Measurements from ENCODE around the gene CABP2.
"Not testable (repeated sequence)": the region's sequence is repeated elsewhere in the genome, so short reads cannot be mapped to it uniquely, and the experiment has no call there.

CABP2 gene

GRCh38 chr11:67556244-67556643 is 33.0 kb upstream of the CABP2 start:
- H3K27me3 ChIP-seq (replicated peaks; ENCODE audit: control insufficient read depth, insufficient read depth, low read length, poor library complexity, severe bottlenecking): no peaks in the 10 kb centered on the region
- H3K4me1 ChIP-seq (ENCODE audit: control insufficient read depth, insufficient read depth, low read length, poor library complexity, severe bottlenecking): no peaks in the 10 kb centered on the region
- H3K4me3 ChIP-seq (ENCODE audit: insufficient read depth, low read depth, low read length, poor library complexity, severe bottlenecking): no peak overlapping the region
- no peak for DNase-seq
- H3K36me3 ChIP-seq (ENCODE audit: control insufficient read depth, insufficient read depth, low read length): no peaks in the 10 kb centered on the region
- no peak overlapping the region for H3K27ac ChIP-seq (ENCODE audit: insufficient read depth, low read length, poor library complexity, severe bottlenecking)
- H3K9me3 ChIP-seq (ENCODE audit: control insufficient read depth, low read length): no peaks in the 10 kb centered on the region

GRCh38 chr11:67551697-67552096 is 28.5 kb upstream of the CABP2 start:
- H3K4me3 ChIP-seq (ENCODE audit: insufficient read depth, low read depth, low read length, poor library complexity, severe bottlenecking); DNase-seq: not testable (repeated sequence)

GRCh38 chr11:67551127-67551526 is 27.9 kb upstream of the CABP2 start:
- Histone ChIP-seq H3K4me3 (ENCODE audit: insufficient read depth, low read depth, low read length, poor library complexity, severe bottlenecking) (no peak overlapping the region), H3K27me3 (replicated peaks; ENCODE audit: control insufficient read depth, insufficient read depth, low read length, poor library complexity, severe bottlenecking) (no peaks in the 10 kb centered on the region), H3K36me3 (ENCODE audit: control insufficient read depth, insufficient read depth, low read length) (no peaks in the 10 kb centered on the region), H3K9me3 (ENCODE audit: control insufficient read depth, low read length) (no peaks in the 10 kb centered on the region), H3K4me1 (ENCODE audit: control insufficient read depth, insufficient read depth, low read length, poor library complexity, severe bottlenecking) (no peaks in the 10 kb centered on the region), H3K27ac (ENCODE audit: insufficient read depth, low read length, poor library complexity, severe bottlenecking) (no peak overlapping the region)
- no peak for DNase-seq

More at GRCh38 chr11:67551697-67552096, 28.5 kb upstream of the CABP2 start:
- not testable (repeated sequence) for H3K36me3 ChIP-seq (ENCODE audit: control insufficient read depth, insufficient read depth, low read length); H3K27me3 ChIP-seq (replicated peaks; ENCODE audit: control insufficient read depth, insufficient read depth, low read length, poor library complexity, severe bottlenecking); H3K9me3 ChIP-seq (ENCODE audit: control insufficient read depth, low read length); H3K27ac ChIP-seq (ENCODE audit: insufficient read depth, low read length, poor library complexity, severe bottlenecking); H3K4me1 ChIP-seq (ENCODE audit: control insufficient read depth, insufficient read depth, low read length, poor library complexity, severe bottlenecking)

GRCh38 chr11:67548555-67549110 is 25.4 kb upstream of the CABP2 start:
- DNase-seq: no peak
- Histone ChIP-seq H3K27ac (ENCODE audit: insufficient read depth, low read length, poor library complexity, severe bottlenecking) (no peak overlapping the region), H3K27me3 (replicated peaks; ENCODE audit: control insufficient read depth, insufficient read depth, low read length, poor library complexity, severe bottlenecking) (no peaks in the 10 kb centered on the region), H3K9me3 (ENCODE audit: control insufficient read depth, low read length) (no peaks in the 10 kb centered on the region), H3K36me3 (ENCODE audit: control insufficient read depth, insufficient read depth, low read length) (no peaks in the 10 kb centered on the region), H3K4me3 (ENCODE audit: insufficient read depth, low read depth, low read length, poor library complexity, severe bottlenecking) (no peak overlapping the region), H3K4me1 (ENCODE audit: control insufficient read depth, insufficient read depth, low read length, poor library complexity, severe bottlenecking) (no peaks in the 10 kb centered on the region)

GRCh38 chr11:67548112-67548511 is 24.9 kb upstream of the CABP2 start:
- not testable (repeated sequence) for H3K36me3 ChIP-seq (ENCODE audit: control insufficient read depth, insufficient read depth, low read length); H3K4me1 ChIP-seq (ENCODE audit: control insufficient read depth, insufficient read depth, low read length, poor library complexity, severe bottlenecking); H3K27ac ChIP-seq (ENCODE audit: insufficient read depth, low read length, poor library complexity, severe bottlenecking); H3K9me3 ChIP-seq (ENCODE audit: control insufficient read depth, low read length); H3K27me3 ChIP-seq (replicated peaks; ENCODE audit: control insufficient read depth, insufficient read depth, low read length, poor library complexity, severe bottlenecking); H3K4me3 ChIP-seq (ENCODE audit: insufficient read depth, low read depth, low read length, poor library complexity, severe bottlenecking); DNase-seq

- DNase-seq: no peak
- Histone ChIP-seq H3K4me3 (ENCODE audit: insufficient read depth, low read depth, low read length, poor library complexity, severe bottlenecking) (no peak overlapping the region), H3K27me3 (replicated peaks; ENCODE audit: control insufficient read depth, insufficient read depth, low read length, poor library complexity, severe bottlenecking) (no peaks in the 10 kb centered on the region), H3K9me3 (ENCODE audit: control insufficient read depth, low read length) (no peaks in the 10 kb centered on the region), H3K36me3 (ENCODE audit: control insufficient read depth, insufficient read depth, low read length) (no peaks in the 10 kb centered on the region), H3K4me1 (ENCODE audit: control insufficient read depth, insufficient read depth, low read length, poor library complexity, severe bottlenecking) (no peaks in the 10 kb centered on the region), H3K27ac (ENCODE audit: insufficient read depth, low read length, poor library complexity, severe bottlenecking) (no peak overlapping the region)
Observed at GRCh38 chr11:67545280-67545679, 22.0 kb upstream of the CABP2 start.

- no peak for DNase-seq
- Histone ChIP-seq H3K4me1 (ENCODE audit: control insufficient read depth, insufficient read depth, low read length, poor library complexity, severe bottlenecking) (no peaks in the 10 kb centered on the region), H3K36me3 (ENCODE audit: control insufficient read depth, insufficient read depth, low read length) (no peaks in the 10 kb centered on the region), H3K27ac (ENCODE audit: insufficient read depth, low read length, poor library complexity, severe bottlenecking) (no peak overlapping the region), H3K9me3 (ENCODE audit: control insufficient read depth, low read length) (no peaks in the 10 kb centered on the region), H3K27me3 (replicated peaks; ENCODE audit: control insufficient read depth, insufficient read depth, low read length, poor library complexity, severe bottlenecking) (no peaks in the 10 kb centered on the region), H3K4me3 (ENCODE audit: insufficient read depth, low read depth, low read length, poor library complexity, severe bottlenecking) (no peak overlapping the region)
Observed at GRCh38 chr11:67544616-67545242, 21.5 kb upstream of the CABP2 start.

- no peaks in the 10 kb centered on the region for H3K4me1 ChIP-seq (ENCODE audit: control insufficient read depth, insufficient read depth, low read length, poor library complexity, severe bottlenecking)
- no peak overlapping the region for H3K27ac ChIP-seq (ENCODE audit: insufficient read depth, low read length, poor library complexity, severe bottlenecking)
- no peaks in the 10 kb centered on the region for H3K36me3 ChIP-seq (ENCODE audit: control insufficient read depth, insufficient read depth, low read length)
- no peak for DNase-seq
- no peaks in the 10 kb centered on the region for H3K9me3 ChIP-seq (ENCODE audit: control insufficient read depth, low read length)
- H3K27me3 ChIP-seq (replicated peaks; ENCODE audit: control insufficient read depth, insufficient read depth, low read length, poor library complexity, severe bottlenecking): no peaks in the 10 kb centered on the region
- H3K4me3 ChIP-seq (ENCODE audit: insufficient read depth, low read depth, low read length, poor library complexity, severe bottlenecking): no peak overlapping the region
Observed at GRCh38 chr11:67543585-67543984, 20.3 kb upstream of the CABP2 start.

GRCh38 chr11:67542971-67543370 is 19.7 kb upstream of the CABP2 start:
- no peaks in the 10 kb centered on the region for H3K36me3 ChIP-seq (ENCODE audit: control insufficient read depth, insufficient read depth, low read length)
- no peaks in the 10 kb centered on the region for H3K9me3 ChIP-seq (ENCODE audit: control insufficient read depth, low read length)
- DNase-seq: no peak
- H3K4me3 ChIP-seq (ENCODE audit: insufficient read depth, low read depth, low read length, poor library complexity, severe bottlenecking): no peak overlapping the region
- no peaks in the 10 kb centered on the region for H3K4me1 ChIP-seq (ENCODE audit: control insufficient read depth, insufficient read depth, low read length, poor library complexity, severe bottlenecking)
- H3K27me3 ChIP-seq (replicated peaks; ENCODE audit: control insufficient read depth, insufficient read depth, low read length, poor library complexity, severe bottlenecking): no peaks in the 10 kb centered on the region
- H3K27ac ChIP-seq (ENCODE audit: insufficient read depth, low read length, poor library complexity, severe bottlenecking): no peak overlapping the region

- no peak overlapping the region for H3K4me3 ChIP-seq (ENCODE audit: insufficient read depth, low read depth, low read length, poor library complexity, severe bottlenecking)
- H3K4me1 ChIP-seq (ENCODE audit: control insufficient read depth, insufficient read depth, low read length, poor library complexity, severe bottlenecking): no peaks in the 10 kb centered on the region
- H3K27me3 ChIP-seq (replicated peaks; ENCODE audit: control insufficient read depth, insufficient read depth, low read length, poor library complexity, severe bottlenecking): no peaks in the 10 kb centered on the region
- H3K36me3 ChIP-seq (ENCODE audit: control insufficient read depth, insufficient read depth, low read length): no peaks in the 10 kb centered on the region
- no peak for DNase-seq
- no peaks in the 10 kb centered on the region for H3K9me3 ChIP-seq (ENCODE audit: control insufficient read depth, low read length)
- no peak overlapping the region for H3K27ac ChIP-seq (ENCODE audit: insufficient read depth, low read length, poor library complexity, severe bottlenecking)
Observed at GRCh38 chr11:67542169-67542568, 18.9 kb upstream of the CABP2 start.
